ENCODE measurements around the gene SMIM30. TPM values are rescaled to one million over a fixed set of nuclear protein-coding genes. Genes with fewer than 3 reads are reported as not detected.
"Not testable (repeated sequence)": the region's sequence is repeated elsewhere in the genome, so short reads cannot be mapped to it uniquely, and the experiment has no call there.

SMIM30 gene
- total RNA-seq, 2 experiments from 2014 or later: 40.1 to 41.2 TPM

DNA sequence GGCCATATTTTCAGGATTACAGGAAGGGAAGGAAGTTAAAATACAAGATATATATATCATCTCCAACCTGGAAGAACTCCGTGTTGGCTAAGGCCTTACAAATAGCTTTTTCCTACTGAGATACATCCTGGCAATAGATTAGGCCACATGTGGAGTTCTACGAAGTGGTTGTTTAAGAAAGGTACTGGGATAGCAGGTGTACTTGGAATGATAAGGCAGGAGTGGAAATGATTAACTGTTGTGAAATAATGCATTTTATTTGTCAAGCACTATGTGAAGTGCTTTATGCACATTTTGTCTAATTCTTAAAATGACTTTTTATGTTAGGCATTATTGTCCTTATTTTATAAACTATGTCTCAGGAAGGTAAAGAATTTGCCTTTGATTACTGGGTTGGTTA is 18.9 kb upstream of the SMIM30 start:
- no peaks in the 10 kb centered on the region for H3K9me3 Mint-ChIP-seq
- intact Hi-C loops (cut with micrococcal nuclease): no loop called here
- DNase-seq: no peak
- no peaks in the 10 kb centered on the region for H3K27me3 Mint-ChIP-seq (ENCODE audit: low read depth)
- no peak overlapping the region for H3K4me3 Mint-ChIP-seq
- CTCF ChIA-PET: interaction anchor here (1.4 kb wide), 1 partner anchor 12 kb away, joined by 4 read pairs; no protein-coding TSS in a partner anchor
- no peak overlapping the region for H3K27ac Mint-ChIP-seq
- H3K4me1 Mint-ChIP-seq (ENCODE audit: low read depth): no peaks in the 10 kb centered on the region
- no peaks in the 10 kb centered on the region for H3K36me3 Mint-ChIP-seq (ENCODE audit: low read depth)

DNA sequence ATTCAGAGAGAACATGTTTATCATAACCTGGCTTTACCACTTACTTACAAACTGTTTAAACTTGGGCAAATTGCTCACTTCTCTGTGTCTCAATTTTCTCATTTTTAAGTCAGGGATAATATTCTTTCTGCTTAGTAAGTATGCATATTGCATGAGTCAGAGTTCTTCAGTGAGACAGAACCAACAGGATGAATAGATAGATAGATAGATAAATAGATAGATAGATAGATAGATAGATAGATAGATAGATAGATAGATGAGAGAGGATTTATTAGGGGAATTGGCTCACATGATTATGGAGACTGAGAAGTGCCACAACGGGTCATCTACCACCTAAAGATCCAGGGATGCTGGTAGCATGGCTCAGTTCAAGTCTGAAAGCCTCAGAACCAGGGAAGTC is 15.7 kb upstream of the SMIM30 start:
- CTCF ChIA-PET: no interaction called here
- no peaks in the 10 kb centered on the region for H3K9me3 Mint-ChIP-seq
- DNase-seq: no peak
- intact Hi-C loops (cut with micrococcal nuclease): no loop called here
- H3K4me1 Mint-ChIP-seq (ENCODE audit: low read depth): no peaks in the 10 kb centered on the region
- no peak overlapping the region for H3K27ac Mint-ChIP-seq
- no peak overlapping the region for H3K4me3 Mint-ChIP-seq
- H3K36me3 Mint-ChIP-seq (ENCODE audit: low read depth): no peaks in the 10 kb centered on the region
- H3K27me3 Mint-ChIP-seq (ENCODE audit: low read depth): no peaks in the 10 kb centered on the region

DNA sequence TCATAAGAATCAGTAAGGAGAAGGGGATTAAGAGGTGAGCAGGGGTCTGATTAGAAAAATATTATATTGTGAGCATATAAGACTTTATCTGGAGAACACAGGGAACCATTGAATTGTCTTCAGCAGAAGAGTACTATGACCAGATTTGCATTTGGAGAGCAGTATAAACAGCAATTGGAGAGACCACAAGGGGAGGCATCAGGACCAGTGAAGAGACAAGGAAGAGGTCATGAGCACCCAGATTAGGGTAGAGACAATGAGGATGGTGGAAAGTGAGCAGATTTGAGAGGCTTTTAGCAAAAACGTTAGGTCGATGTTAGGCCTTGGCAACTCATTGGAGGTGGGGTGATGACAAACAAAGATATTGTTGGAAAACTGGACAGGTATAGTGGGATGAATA is 13.0 kb upstream of the SMIM30 start:
- CTCF ChIA-PET: no interaction called here
- Mint-ChIP-seq H3K9me3 (no peaks in the 10 kb centered on the region), H3K36me3 (ENCODE audit: low read depth) (no peaks in the 10 kb centered on the region), H3K27me3 (ENCODE audit: low read depth) (no peaks in the 10 kb centered on the region), H3K27ac (no peak overlapping the region), H3K4me3 (no peak overlapping the region), H3K4me1 (ENCODE audit: low read depth) (no peaks in the 10 kb centered on the region)
- DNase-seq: no peak
- intact Hi-C loops (cut with micrococcal nuclease): no loop called here

DNA sequence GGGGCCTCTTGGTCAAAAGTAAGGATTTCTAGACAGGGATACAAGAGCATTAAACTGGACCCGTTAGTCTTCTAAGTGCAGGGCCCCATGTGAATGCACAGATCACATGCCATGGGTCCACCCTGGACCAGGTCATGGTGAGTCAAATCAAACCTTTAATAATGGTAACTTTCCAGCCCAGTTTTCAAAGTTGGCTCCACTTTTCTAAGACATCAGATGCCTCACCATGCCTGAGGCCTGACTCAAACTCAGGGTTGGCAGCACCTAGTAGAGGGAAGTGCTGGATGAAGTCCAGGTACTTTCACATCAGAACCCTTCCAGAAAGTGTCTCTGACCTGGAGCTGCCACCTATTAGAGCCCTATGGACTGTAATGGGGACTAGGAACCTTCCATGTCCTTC is 9.7 kb upstream of the SMIM30 start:
- peaks cover 3% of the 10 kb centered on the region for H3K27me3 Mint-ChIP-seq (ENCODE audit: low read depth)
- intact Hi-C loops (cut with micrococcal nuclease): no loop called here
- DNase-seq: no peak
- no peaks in the 10 kb centered on the region for H3K36me3 Mint-ChIP-seq (ENCODE audit: low read depth)
- no peak overlapping the region for H3K27ac Mint-ChIP-seq
- CTCF ChIA-PET: no interaction called here
- no peaks in the 10 kb centered on the region for H3K9me3 Mint-ChIP-seq
- H3K4me1 Mint-ChIP-seq (ENCODE audit: low read depth): peaks cover under 1% of the 10 kb centered on the region
- no peak overlapping the region for H3K4me3 Mint-ChIP-seq

DNA sequence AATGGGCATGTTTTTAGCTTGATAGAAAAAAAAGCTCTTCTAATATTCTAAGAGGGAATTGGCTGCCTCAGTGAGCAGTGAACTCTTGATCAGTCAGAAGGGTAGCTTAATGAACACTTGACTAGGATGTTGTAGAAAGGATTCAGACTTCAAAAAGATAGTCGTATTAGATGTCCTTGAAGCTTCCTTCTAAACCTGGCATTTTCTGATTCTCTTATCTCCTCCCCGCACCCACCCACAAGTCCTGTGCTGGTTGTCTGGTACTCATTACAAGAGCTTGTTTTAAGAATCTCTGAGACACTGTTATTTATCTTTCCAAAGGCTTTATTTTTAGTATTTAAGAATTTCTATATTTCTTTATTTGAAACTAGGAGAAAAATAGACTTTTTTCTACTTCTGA is 7.4 kb upstream of the SMIM30 start:
- Mint-ChIP-seq H3K4me1 (ENCODE audit: low read depth) (peaks cover 8% of the 10 kb centered on the region), H3K36me3 (ENCODE audit: low read depth) (no peaks in the 10 kb centered on the region), H3K4me3 (no peak overlapping the region), H3K27ac (no peak overlapping the region), H3K9me3 (no peaks in the 10 kb centered on the region), H3K27me3 (ENCODE audit: low read depth) (peaks cover 3% of the 10 kb centered on the region)
- no peak for DNase-seq
- CTCF ChIA-PET: interaction anchor here (1.1 kb wide), 1 partner anchor 11 kb away, joined by 4 read pairs; no protein-coding TSS in a partner anchor
- intact Hi-C loops (cut with micrococcal nuclease): no loop called here

DNA sequence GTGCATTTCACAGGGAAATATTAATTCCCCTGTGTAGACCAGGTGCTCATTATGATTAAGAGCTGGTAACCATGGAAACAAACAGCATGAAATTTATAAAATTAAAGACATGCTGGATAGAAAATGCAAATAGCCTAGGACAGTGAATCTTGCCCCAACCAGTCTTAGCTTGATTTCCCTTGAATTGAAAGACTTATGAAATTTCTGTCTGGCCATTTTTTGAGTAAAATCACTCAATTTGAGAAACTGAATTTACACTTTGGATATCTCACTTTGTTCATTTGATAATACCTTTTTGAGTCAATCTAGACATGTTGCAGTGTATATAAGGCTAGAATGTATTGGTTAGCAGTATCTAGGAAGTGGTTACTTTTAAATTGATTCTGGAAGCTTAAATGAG is 4.4 kb upstream of the SMIM30 start:
- H3K27ac Mint-ChIP-seq: no peak overlapping the region

DNA sequence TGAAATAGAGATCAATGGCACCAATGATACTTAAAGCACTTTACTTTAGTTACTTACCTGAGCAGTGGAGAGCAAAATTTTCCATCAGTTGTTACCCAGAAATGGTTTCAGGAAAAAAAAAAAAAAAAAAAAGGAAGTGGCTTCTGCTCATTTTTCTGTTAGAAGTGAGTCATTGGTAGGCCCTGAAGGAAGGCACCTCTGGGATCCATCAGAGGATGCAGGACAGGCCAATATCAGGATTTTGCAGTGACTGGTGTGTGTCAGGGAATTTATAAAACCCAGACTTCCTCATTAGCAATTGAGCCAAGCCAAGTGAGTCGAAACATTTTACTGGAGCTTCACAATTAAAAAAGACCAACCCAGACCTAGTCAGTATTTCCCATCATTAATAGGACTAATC is 2.3 kb upstream of the SMIM30 start:
- H3K4me3 Mint-ChIP-seq: no peak overlapping the region
- intact Hi-C loops (cut with micrococcal nuclease): loop anchor here (5.0 kb wide), 1 partner anchor 563 kb away; no protein-coding TSS in a partner anchor
- peaks cover 3% of the 10 kb centered on the region for H3K27me3 Mint-ChIP-seq (ENCODE audit: low read depth)
- peaks cover 28% of the 10 kb centered on the region for H3K4me1 Mint-ChIP-seq (ENCODE audit: low read depth)
- H3K9me3 Mint-ChIP-seq: no peaks in the 10 kb centered on the region
- peaks cover 7% of the 10 kb centered on the region for H3K36me3 Mint-ChIP-seq (ENCODE audit: low read depth)
- CTCF ChIA-PET: interaction anchor here (0.6 to 1.2 kb wide), 2 partner anchors 26 to 34 kb away, joined by 3 read pairs; partner anchors contain the start of gene GPR85
- no peak overlapping the region for H3K27ac Mint-ChIP-seq
- DNase-seq: no peak

More for the DNA sequence above, 4.4 kb upstream of the SMIM30 start:
- H3K4me3 Mint-ChIP-seq: no peak overlapping the region
- DNase-seq: no peak
- intact Hi-C loops (cut with micrococcal nuclease): loop anchor here (5.0 kb wide), 1 partner anchor 565 kb away; no protein-coding TSS in a partner anchor
- CTCF ChIA-PET: interaction anchor here (0.7 kb wide), 1 partner anchor 96 kb away, joined by 4 read pairs; no protein-coding TSS in a partner anchor
- H3K36me3 Mint-ChIP-seq (ENCODE audit: low read depth): peaks cover under 1% of the 10 kb centered on the region
- H3K4me1 Mint-ChIP-seq (ENCODE audit: low read depth): peaks cover 19% of the 10 kb centered on the region
- no peaks in the 10 kb centered on the region for H3K9me3 Mint-ChIP-seq
- peaks cover 3% of the 10 kb centered on the region for H3K27me3 Mint-ChIP-seq (ENCODE audit: low read depth)

DNA sequence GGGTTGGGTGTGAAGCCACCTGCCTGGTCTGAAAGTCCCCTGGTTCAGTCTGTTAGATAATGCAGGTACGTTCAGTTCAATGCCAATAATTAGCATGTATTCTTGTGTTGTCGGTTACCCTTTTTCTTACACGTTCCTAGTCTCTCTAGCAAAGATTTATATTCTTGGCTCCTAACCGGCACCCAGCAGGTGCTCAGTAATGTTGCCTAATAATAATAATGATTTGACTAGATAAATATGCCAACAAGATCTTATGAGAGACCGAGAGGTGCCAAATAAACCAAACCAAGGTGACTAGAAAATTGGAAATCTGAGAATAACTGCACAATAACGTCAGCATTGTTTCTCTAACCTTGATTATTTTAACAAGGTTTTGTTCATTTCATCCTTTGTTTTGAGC is 1.1 kb upstream of the SMIM30 start:
- H3K9me3 Mint-ChIP-seq: no peaks in the 10 kb centered on the region
- no peaks in the 10 kb centered on the region for H3K27me3 Mint-ChIP-seq (ENCODE audit: low read depth)
- peaks cover 28% of the 10 kb centered on the region for H3K4me1 Mint-ChIP-seq (ENCODE audit: low read depth)
- intact Hi-C loops (cut with micrococcal nuclease): loop anchor here (2.0 to 5.0 kb wide), 3 partner anchors 337 to 1557 kb away; partner anchors contain the start of gene IMMP2L
- peak overlapping the region; percentile 85 for H3K4me3 Mint-ChIP-seq
- H3K36me3 Mint-ChIP-seq (ENCODE audit: low read depth): peaks cover 13% of the 10 kb centered on the region
- no peak for DNase-seq
- CTCF ChIA-PET: interaction anchor here (1.2 kb wide), 1 partner anchor 33 kb away, joined by 3 read pairs; the partner anchor contains the start of gene GPR85
- no peak overlapping the region for H3K27ac Mint-ChIP-seq

DNA sequence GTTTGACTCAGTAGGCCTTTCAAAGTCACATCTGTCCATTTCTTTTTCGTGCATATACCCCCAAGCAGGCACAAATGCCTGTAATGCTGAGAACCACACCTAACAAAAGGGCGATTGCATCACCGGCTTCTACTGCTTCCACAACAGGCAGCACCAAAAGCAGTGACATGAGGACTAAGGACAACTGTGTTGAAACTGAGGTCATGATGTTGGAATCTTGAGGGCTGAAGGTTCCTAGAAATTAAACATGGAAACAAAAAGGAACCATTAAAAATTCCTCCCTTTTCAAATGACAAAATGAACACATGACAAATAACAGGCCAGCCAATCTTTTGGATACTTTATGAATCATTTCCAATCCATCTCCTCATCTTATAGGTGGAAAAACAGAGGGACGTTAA is 980 bp downstream of the SMIM30 start:
- peaks cover 24% of the 10 kb centered on the region for H3K4me1 Mint-ChIP-seq (ENCODE audit: low read depth)
- H3K4me3 Mint-ChIP-seq: peak overlapping the region; percentile 85
- peak; percentile 8 for DNase-seq
- H3K36me3 Mint-ChIP-seq (ENCODE audit: low read depth): peaks cover 24% of the 10 kb centered on the region
- intact Hi-C loops (cut with micrococcal nuclease): loop anchor here (5.0 kb wide), 1 partner anchor 1555 kb away; the partner anchor contains the start of gene IMMP2L
- H3K27me3 Mint-ChIP-seq (ENCODE audit: low read depth); CTCF ChIA-PET; H3K9me3 Mint-ChIP-seq: not testable (repeated sequence)
- H3K27ac Mint-ChIP-seq: peak overlapping the region; percentile 41

DNA sequence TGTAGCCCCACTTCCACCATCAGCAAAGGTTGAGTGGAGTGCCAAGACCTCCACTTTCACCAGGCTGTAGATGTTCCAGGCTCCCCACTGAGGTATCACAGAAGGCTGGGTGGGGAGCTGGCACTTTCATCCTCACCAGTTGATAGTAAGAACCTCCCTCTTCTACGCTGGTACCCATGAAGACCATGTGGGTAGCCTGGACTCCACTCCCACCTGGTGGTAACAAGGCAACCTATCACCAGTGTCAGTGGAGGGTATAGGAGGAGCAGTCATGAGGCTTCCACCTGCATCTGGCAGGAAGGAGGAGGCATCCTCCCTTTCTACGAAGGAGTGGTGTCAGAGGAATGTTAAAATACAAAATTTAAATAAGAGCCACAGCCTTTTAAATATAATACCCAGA is 4.4 kb downstream of the SMIM30 start:
- CTCF ChIA-PET: interaction anchor here (1.2 kb wide), 1 partner anchor 308 kb away, joined by 3 read pairs; no protein-coding TSS in a partner anchor
- H3K27ac Mint-ChIP-seq: no peak overlapping the region
- DNase-seq: peak; percentile 10

DNA sequence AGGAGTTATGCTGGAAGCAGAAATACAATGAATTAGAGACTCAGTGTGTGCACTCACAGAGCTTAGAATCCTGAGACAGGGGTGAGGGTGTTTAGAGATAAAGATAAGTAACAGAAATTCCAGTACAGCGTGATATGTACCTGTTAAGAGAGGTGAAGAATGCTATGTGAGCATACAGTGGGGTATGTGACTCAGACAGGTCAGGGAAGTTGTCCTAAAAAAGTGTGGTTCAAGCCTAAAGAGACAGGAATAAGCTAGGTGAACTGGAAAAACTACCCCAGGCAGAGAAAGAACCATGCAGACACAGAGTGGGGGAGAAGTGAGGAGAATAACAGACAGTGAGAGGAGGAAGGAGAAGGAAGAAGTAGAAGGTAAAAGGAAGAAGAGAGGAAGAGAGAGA is 8.6 kb downstream of the SMIM30 start:
- no peaks in the 10 kb centered on the region for H3K9me3 Mint-ChIP-seq
- no peaks in the 10 kb centered on the region for H3K27me3 Mint-ChIP-seq (ENCODE audit: low read depth)
- intact Hi-C loops (cut with micrococcal nuclease): no loop called here
- CTCF ChIA-PET: no interaction called here
- DNase-seq: no peak
- H3K36me3 Mint-ChIP-seq (ENCODE audit: low read depth): peaks cover 15% of the 10 kb centered on the region
- no peak overlapping the region for H3K27ac Mint-ChIP-seq
- H3K4me1 Mint-ChIP-seq (ENCODE audit: low read depth): no peaks in the 10 kb centered on the region
- no peak overlapping the region for H3K4me3 Mint-ChIP-seq

More for the DNA sequence above, 4.4 kb downstream of the SMIM30 start:
- intact Hi-C loops (cut with micrococcal nuclease): no loop called here
- no peaks in the 10 kb centered on the region for H3K9me3 Mint-ChIP-seq
- H3K36me3 Mint-ChIP-seq (ENCODE audit: low read depth): peaks cover 26% of the 10 kb centered on the region
- peaks cover 12% of the 10 kb centered on the region for H3K4me1 Mint-ChIP-seq (ENCODE audit: low read depth)
- H3K27me3 Mint-ChIP-seq (ENCODE audit: low read depth): no peaks in the 10 kb centered on the region
- no peak overlapping the region for H3K4me3 Mint-ChIP-seq

DNA sequence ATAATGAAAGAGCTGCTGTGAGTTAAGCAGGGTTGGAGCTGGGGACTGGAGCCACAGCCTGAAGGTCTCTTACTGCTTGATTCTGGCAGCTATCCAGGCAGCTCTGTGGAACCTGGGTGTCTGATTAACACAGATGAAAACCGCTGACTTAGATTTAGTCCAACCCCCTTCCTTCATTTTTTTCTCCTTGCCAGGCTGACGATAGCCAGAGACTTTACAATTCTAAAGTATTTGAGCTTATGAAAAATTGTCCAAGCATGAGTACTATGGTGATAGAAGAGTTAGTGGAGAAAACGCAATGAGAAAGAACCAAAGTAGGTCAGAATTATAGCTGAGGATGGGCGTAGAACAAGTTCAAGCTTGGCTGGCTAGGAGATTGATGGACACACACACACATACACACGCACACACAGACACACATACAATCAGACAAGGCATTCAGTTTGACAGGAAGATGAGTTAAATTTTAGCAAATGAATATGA is 18.2 kb downstream of the SMIM30 start:
- Mint-ChIP-seq H3K27ac (no peak overlapping the region), H3K27me3 (ENCODE audit: low read depth) (peaks cover 10% of the 10 kb centered on the region), H3K4me3 (no peak overlapping the region), H3K4me1 (ENCODE audit: low read depth) (no peaks in the 10 kb centered on the region), H3K9me3 (no peaks in the 10 kb centered on the region), H3K36me3 (ENCODE audit: low read depth) (no peaks in the 10 kb centered on the region)
- no peak for DNase-seq
- intact Hi-C loops (cut with micrococcal nuclease): no loop called here
- CTCF ChIA-PET: interaction anchor here (0.7 kb wide), 1 partner anchor 9 kb away, joined by 3 read pairs; no protein-coding TSS in a partner anchor

DNA sequence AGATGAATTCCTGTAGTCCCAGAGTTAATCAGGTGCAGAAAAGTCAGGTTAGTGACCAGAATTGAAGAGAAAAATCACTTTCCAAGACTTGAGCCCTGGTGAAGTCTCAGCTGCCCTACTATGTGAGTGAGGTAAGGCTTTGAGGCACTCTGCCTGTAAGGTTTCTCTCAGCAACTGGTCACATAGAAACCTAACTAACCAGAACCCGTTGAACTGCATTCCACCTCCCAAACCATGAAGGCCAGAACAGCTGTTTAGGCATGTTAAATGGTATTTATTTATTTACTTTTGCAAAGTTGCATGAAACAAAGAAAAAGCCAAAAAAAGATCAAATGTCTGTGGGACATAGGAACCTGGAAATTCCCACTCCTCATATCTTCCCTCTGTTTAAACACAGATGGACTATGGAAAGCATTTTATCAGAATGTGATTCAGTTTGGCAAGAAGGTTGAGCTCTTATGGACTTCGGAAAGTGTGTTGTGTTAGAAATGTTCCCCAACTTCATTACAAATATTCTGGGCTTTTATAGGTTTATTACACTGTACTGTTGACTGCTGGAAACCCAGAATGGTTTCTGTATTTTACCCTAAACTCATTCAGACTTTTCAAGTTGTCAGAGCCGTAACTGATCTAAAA is 19.0 kb downstream of the SMIM30 start:
- H3K4me3 Mint-ChIP-seq: no peak overlapping the region
- no peaks in the 10 kb centered on the region for H3K4me1 Mint-ChIP-seq (ENCODE audit: low read depth)
- DNase-seq: no peak
- intact Hi-C loops (cut with micrococcal nuclease): no loop called here
- H3K9me3 Mint-ChIP-seq: no peaks in the 10 kb centered on the region
- no peak overlapping the region for H3K27ac Mint-ChIP-seq
- CTCF ChIA-PET: no interaction called here
- H3K36me3 Mint-ChIP-seq (ENCODE audit: low read depth): no peaks in the 10 kb centered on the region
- peaks cover 14% of the 10 kb centered on the region for H3K27me3 Mint-ChIP-seq (ENCODE audit: low read depth)

Data from activated naive CD4-positive, alpha-beta T cell treated with anti-CD3 and anti-CD28 coated beads for 36 hours (primary cell).